Smooth muscle cell (in vitro differentiated cells): ENCODE measurements around the gene SNUPN. TPM values are rescaled to one million over a fixed set of nuclear protein-coding genes. Genes with fewer than 3 reads are reported as not detected.
A peak's percentile ranks its signal among the peaks of the same experiment; 100 is the strongest.
"Not testable (repeated sequence)": the region's sequence is repeated elsewhere in the genome, so short reads cannot be mapped to it uniquely, and the experiment has no call there.

Source experiments
- DNase-seq: peaks from one replicate; lab custom pipeline; 2025; ENCODE audit not compliant: unreplicated experiment; lab: John Stamatoyannopoulos, UW
- H2AFZ ChIP-seq: fragments of 200-600 bp; sonication (generic); 2 replicates; pipeline ENCODE4 v1.6.0; 2016; ENCODE audit warnings: antibody characterized with exemption, low read depth, mild to moderate bottlenecking
- H3F3A ChIP-seq: fragments of 200-600 bp; sonication (generic); 2 replicates; pipeline ENCODE4 v1.6.0; 2017; ENCODE audit warnings: antibody characterized with exemption, low read depth
- H3K27ac ChIP-seq: fragments of 200-600 bp; sonication (generic); 2 replicates; pipeline ENCODE4 v1.5.1; 2016; ENCODE audit warnings: low read depth, mild to moderate bottlenecking
- H3K27me3 ChIP-seq: fragments of 200-600 bp; sonication (generic); 2 replicates; pipeline ENCODE4 v1.6.1; 2016; ENCODE audit warnings: low read depth, mild to moderate bottlenecking
- H3K36me3 ChIP-seq: fragments of 200-600 bp; sonication (generic); 2 replicates; pipeline ENCODE4 v1.5.1; 2016; ENCODE audit warnings: low read depth
- H3K4me1 ChIP-seq: fragments of 200-600 bp; sonication (generic); 2 replicates; pipeline ENCODE4 v1.5.1; 2016; ENCODE audit warnings: low read depth
- H3K4me2 ChIP-seq: fragments of 200-600 bp; sonication (generic); 2 replicates; pipeline ENCODE4 v1.6.0; 2016; ENCODE audit warnings: mild to moderate bottlenecking
- H3K4me3 ChIP-seq: fragments of 200-600 bp; sonication (generic); 2 replicates; pipeline ENCODE4 v1.5.1; 2016; ENCODE audit warnings: mild to moderate bottlenecking
- H3K79me2 ChIP-seq: fragments of 200-600 bp; sonication (generic); 2 replicates; pipeline ENCODE4 v1.6.0; 2016; ENCODE audit warnings: low read depth, mild to moderate bottlenecking
- H3K9ac ChIP-seq: fragments of 200-600 bp; sonication (generic); 2 replicates; pipeline ENCODE4 v1.6.0; 2016; ENCODE audit warnings: low read depth
- H3K9me3 ChIP-seq: fragments of 200-600 bp; sonication (generic); replicated peaks from 2 replicates; pipeline ENCODE4 v1.5.1; 2016; ENCODE audit warnings: low read depth
- H4K20me1 ChIP-seq: fragments of 200-600 bp; sonication (generic); 2 replicates; pipeline ENCODE4 v1.6.0; 2016; ENCODE audit warnings: low read depth
- CTCF ChIP-seq: fragments of 200-600 bp; sonication (generic); IDR thresholded peaks from 2 replicates; pipeline ENCODE4 v1.5.1; 2017; ENCODE audit warnings: borderline replicate concordance, mild to moderate bottlenecking, antibody characterized with exemption; ENCODE audit not compliant: insufficient read depth, poor library complexity, severe bottlenecking
- WGBS: methylation state at CpG from one replicate; pipeline ENCODE4 v1.1.7; 2016; ENCODE audit warnings: low lambda C conversion rate; 5-methylcytosine and 5-hydroxymethylcytosine counted together
- polyA plus RNA-seq: library from polyadenylated mRNA; unstranded; fragments of >200 nt; fragmentation: Nextera tagmentation; extraction: Ambion mirVana; gene quantifications from 2 replicates; pipeline ENCODE4 v1.2.1, GENCODE V29; 2016
- total RNA-seq: library from RNA; depleted of rRNA; stranded (reverse); fragments of >200 nt; gene quantifications from 2 replicates; pipeline ENCODE4 v1.2.3, GENCODE V29; 2014

The SNUPN gene
- total and polyA plus RNA-seq, 2 experiments from 2014 or later: 15.2 to 24.0 TPM

- no peak overlapping the region for H3K4me2 ChIP-seq
- no peak for TF ChIP-seq CTCF
- no peaks in the 10 kb centered on the region for H3K36me3 ChIP-seq
- H3K79me2 ChIP-seq: no peaks in the 10 kb centered on the region
- H3K4me1 ChIP-seq: no peaks in the 10 kb centered on the region
- WGBS: 55% methylated on average over 4 of the region's 4 CpGs
- no peaks in the 10 kb centered on the region for H4K20me1 ChIP-seq
- H3K4me3 ChIP-seq: no peak overlapping the region
- no peak overlapping the region for H2AFZ ChIP-seq
- H3K9me3 ChIP-seq: no peaks in the 10 kb centered on the region
- no peaks in the 10 kb centered on the region for H3K27me3 ChIP-seq
- no peak overlapping the region for H3K9ac ChIP-seq
- H3K27ac ChIP-seq: no peak overlapping the region
- peaks cover 4% of the 10 kb centered on the region for H3F3A ChIP-seq
- DNase-seq: no peak
Observed at GRCh38 chr15:75584121-75584520, 41.4 kb downstream of the SNUPN start.

- peaks cover 4% of the 10 kb centered on the region for H3F3A ChIP-seq
- H3K9me3 ChIP-seq: no peaks in the 10 kb centered on the region
- no peaks in the 10 kb centered on the region for H3K79me2 ChIP-seq
- no peak overlapping the region for H3K4me2 ChIP-seq
- no peaks in the 10 kb centered on the region for H3K27me3 ChIP-seq
- H2AFZ ChIP-seq: no peak overlapping the region
- no peak overlapping the region for H3K4me3 ChIP-seq
- H3K4me1 ChIP-seq: no peaks in the 10 kb centered on the region
- no peaks in the 10 kb centered on the region for H4K20me1 ChIP-seq
- no peaks in the 10 kb centered on the region for H3K36me3 ChIP-seq
- H3K9ac ChIP-seq: no peak overlapping the region
- H3K27ac ChIP-seq: no peak overlapping the region
- TF ChIP-seq CTCF: no peak
- 65% methylated on average over 5 of the region's 5 CpGs for WGBS
- DNase-seq: no peak
Observed at GRCh38 chr15:75583701-75584100, 41.8 kb downstream of the SNUPN start.

- H3K4me2 ChIP-seq, H3K9me3 ChIP-seq, H2AFZ ChIP-seq, H3K27ac ChIP-seq, H3K4me1 ChIP-seq, H3K79me2 ChIP-seq, H3F3A ChIP-seq, H3K9ac ChIP-seq, DNase-seq, H3K4me3 ChIP-seq, H3K36me3 ChIP-seq, H4K20me1 ChIP-seq, H3K27me3 ChIP-seq: not testable (repeated sequence)
- 98% methylated on average over 5 of the region's 5 CpGs for WGBS
Observed at GRCh38 chr15:75582943-75583342, 42.6 kb downstream of the SNUPN start.

- Histone ChIP-seq H3K4me2 (peak within 1 kb of the TSS; percentile 99), H3K27ac (peak within 1 kb of the TSS; percentile 58), H3K27me3 (no peaks in the 10 kb centered on the region), H3K79me2 (peaks cover 40% of the 10 kb centered on the region), H3F3A (peaks cover 4% of the 10 kb centered on the region), H3K9me3 (no peaks in the 10 kb centered on the region), H3K4me1 (peaks cover 11% of the 10 kb centered on the region), H3K4me3 (peak within 1 kb of the TSS; percentile 99), H4K20me1 (peaks cover 27% of the 10 kb centered on the region), H3K36me3 (no peaks in the 10 kb centered on the region), H2AFZ (peak within 1 kb of the TSS; percentile 98), H3K9ac (peak within 1 kb of the TSS; percentile 84)
- DNase-seq: peak; percentile 73
- 4% methylated on average over 45 of the region's 78 CpGs for WGBS
- TF ChIP-seq CTCF: peak; percentile 53
Observed at GRCh38 chr15:75578948-75579920, 46.3 kb downstream of the SNUPN start, which contains the start of gene PTPN9. TSS of gene PTPN9 (minus strand) at chr15:75579315. CDS start at chr15:75578776, 539 bp downstream.
